Activated CD8-positive, alpha-beta memory T cell treated with anti-CD3 and anti-CD28 coated beads, Interleukin-2, amount 10 ng/mL, durations not matched to agents 7 days and 5 days (primary cell): Measurements from ENCODE around the gene RALGAPB. TPM values are rescaled to one million over a fixed set of nuclear protein-coding genes. Genes with fewer than 3 reads are reported as not detected.
A peak's percentile ranks its signal among the peaks of the same experiment; 100 is the strongest.
"Not testable (repeated sequence)": the region's sequence is repeated elsewhere in the genome, so short reads cannot be mapped to it uniquely, and the experiment has no call there.

Experiments used
- ATAC-seq: fragments of 150-1000 bp; cut with Tn5 transposase; one replicate; pipeline ENCODE4 v1.10.0; 2021; ENCODE audit warnings: moderate library complexity
- CTCF ChIA-PET: fragments of 350-600 bp; sonication (Branson Sonifier 250); formaldehyde crosslinking; loops from one replicate; lab custom pipeline; 2021; ENCODE audit warnings: antibody characterized with exemption; lab: Charles Lee
- DNase-seq: peaks from one replicate; pipeline ENCODE4 v3.0.0-alpha.2; 2020
- H3K27ac Mint-ChIP-seq: one replicate; pipeline ENCODE4 v1.8.0; 2021; ENCODE audit warnings: mild to moderate bottlenecking, mixed read lengths
- H3K27me3 Mint-ChIP-seq: one replicate; pipeline ENCODE4 v1.8.0; 2021; ENCODE audit warnings: mixed read lengths
- H3K36me3 Mint-ChIP-seq: one replicate; pipeline ENCODE4 v1.8.0; 2021; ENCODE audit warnings: mild to moderate bottlenecking, mixed read lengths
- H3K4me1 Mint-ChIP-seq: one replicate; pipeline ENCODE4 v1.8.0; 2021; ENCODE audit warnings: mixed read lengths
- H3K4me3 Mint-ChIP-seq: one replicate; pipeline ENCODE4 v1.8.0; 2021; ENCODE audit warnings: mild to moderate bottlenecking, moderate library complexity, mixed read lengths
- H3K9me3 Mint-ChIP-seq: one replicate; pipeline ENCODE4 v1.8.0; 2022; ENCODE audit warnings: low read depth, mixed read lengths
- total RNA-seq, 2 experiments: library from RNA; stranded (reverse); gene quantifications; one replicate each; pipeline ENCODE4 v1.2.3, GENCODE V29; 2021

Gene RALGAPB
- total RNA-seq, 2 experiments from 2014 or later: 31.9 to 32.2 TPM

DNA sequence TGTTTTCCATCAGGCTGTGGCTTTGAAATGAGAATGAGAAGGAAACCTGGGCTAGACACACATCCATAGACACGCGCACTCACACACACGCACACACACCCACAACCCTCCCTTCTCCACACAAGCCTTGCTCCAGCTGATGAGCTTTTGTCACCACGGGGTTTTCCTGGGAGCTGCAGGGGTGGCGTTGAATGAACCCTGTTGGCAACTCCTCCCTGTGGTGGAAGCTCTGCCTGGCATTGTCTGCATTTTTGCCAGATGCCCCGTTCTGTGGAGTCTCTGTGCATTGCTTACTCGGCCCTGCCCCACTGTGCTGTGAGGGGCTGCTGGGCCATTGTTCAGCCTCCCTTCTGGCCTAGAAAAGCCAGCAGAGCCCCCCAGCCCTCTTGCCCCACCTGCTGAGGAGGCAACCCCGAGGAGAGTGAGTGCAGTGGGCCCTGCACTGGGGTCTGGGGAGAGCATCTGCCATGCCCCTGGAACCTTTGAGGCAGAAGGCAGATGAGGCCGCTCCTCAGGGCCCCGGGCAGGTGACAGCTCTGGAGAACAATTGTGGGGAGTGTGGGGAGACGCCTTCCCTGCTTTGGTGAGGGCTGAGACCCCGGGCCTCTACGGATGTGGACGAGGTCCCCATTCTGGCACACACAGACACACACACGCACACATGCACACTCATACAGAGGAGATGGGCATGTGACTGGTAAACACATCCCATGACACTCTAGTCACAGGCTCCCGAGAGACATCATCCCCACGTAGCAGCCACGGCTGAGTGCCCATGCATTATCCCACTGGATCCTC lies 118.2 kb downstream of the RALGAPB start:
- ATAC-seq (no peak), DNase-seq (no peak)
- Mint-ChIP-seq H3K9me3 (no peaks in the 10 kb centered on the region), H3K4me3 (no peak overlapping the region), H3K27me3 (no peaks in the 10 kb centered on the region), H3K36me3 (no peaks in the 10 kb centered on the region), H3K27ac (no peak overlapping the region), H3K4me1 (no peaks in the 10 kb centered on the region)
- CTCF ChIA-PET: no interaction called here

DNA sequence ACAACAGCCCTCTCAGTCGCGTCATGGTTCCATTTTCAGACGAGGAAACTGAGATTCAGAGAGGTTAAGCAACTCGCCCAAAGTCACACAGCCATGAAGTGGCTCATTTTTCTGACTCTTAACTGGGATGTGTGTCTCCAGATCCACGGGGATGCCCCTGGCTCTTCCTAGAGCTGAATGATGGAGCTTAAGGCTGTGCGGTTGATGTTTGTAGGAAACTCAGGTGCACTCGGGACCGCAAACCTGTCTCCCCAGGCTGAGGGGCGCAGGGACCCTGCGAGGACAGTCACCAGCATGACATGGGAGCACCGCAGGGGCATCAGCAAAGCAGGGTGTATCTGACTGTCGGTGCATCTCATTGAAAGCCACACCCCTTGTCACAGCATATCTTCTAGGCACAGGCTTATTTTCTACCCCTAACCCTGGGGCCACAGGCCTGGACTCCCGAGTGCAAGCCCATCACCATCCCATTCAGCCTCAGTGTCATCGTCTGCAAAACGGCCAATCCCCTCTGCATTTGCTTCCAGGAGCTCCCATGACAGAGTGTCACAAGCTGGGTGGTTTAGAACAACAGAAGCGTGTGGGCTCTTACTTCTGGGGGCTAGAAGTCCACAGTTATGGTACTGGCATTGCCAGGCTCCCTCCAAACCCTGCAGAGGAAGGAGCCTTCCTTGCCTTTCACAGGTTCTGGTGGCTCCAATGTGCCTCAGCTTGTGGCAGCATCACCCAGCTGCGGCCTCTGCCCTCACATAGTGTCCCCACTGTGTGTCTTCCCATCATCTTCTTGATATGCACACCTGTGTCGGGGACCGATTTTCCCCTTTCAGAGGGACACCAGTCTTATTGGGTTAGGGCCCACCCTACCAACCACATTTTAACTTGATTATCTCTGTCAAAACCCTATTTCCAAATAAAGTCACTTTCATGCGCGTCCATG lies 119.1 kb downstream of the RALGAPB start:
- H3K36me3 Mint-ChIP-seq: no peaks in the 10 kb centered on the region
- DNase-seq: no peak
- ATAC-seq: no peak
- no peaks in the 10 kb centered on the region for H3K4me1 Mint-ChIP-seq
- H3K9me3 Mint-ChIP-seq: no peaks in the 10 kb centered on the region
- peaks cover under 1% of the 10 kb centered on the region for H3K27me3 Mint-ChIP-seq
- CTCF ChIA-PET: no interaction called here
- no peak overlapping the region for H3K27ac Mint-ChIP-seq
- no peak overlapping the region for H3K4me3 Mint-ChIP-seq

DNA sequence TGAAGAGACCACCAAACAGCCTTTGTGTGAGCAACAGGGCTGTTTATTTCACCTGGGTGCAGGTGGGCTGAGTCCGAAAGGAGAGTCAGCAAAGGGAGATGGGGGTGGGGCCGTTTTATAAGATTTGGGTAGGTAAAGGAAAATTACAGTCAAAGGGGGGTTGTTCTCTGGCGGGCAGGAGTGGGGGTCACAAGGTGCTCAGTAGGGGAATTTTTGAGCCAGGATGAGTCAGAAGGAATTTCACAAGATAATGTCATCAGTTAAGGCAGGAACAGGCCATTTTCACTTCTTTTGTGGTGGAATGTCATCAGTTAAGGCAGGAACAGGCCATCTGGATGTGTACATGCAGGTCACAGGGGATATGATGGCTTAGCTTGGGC lies 119.8 kb downstream of the RALGAPB start:
- H3K27ac Mint-ChIP-seq, CTCF ChIA-PET, H3K9me3 Mint-ChIP-seq, H3K36me3 Mint-ChIP-seq, H3K27me3 Mint-ChIP-seq, H3K4me3 Mint-ChIP-seq, DNase-seq, ATAC-seq, H3K4me1 Mint-ChIP-seq: not testable (repeated sequence)

DNA sequence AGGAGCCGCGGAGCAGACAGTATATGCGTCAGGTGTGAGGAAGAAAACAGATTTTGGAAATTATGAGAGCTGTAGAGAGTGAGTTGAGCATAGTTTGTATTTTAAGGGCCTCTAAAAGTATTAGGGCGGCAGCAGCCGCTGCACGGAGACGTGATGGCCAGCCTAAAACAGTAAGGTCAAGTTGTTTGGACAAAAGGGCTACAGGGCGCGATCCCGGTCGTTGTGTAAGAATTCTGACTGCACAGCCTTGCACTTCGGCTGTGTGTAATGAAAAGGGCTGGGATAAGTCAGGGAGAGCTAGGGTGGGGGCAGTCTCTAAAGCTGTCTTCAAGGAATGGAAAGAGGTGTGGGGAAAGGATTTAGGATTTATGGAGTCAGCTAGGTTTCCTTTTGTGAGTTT lies 121.6 kb downstream of the RALGAPB start:
- H3K4me1 Mint-ChIP-seq, H3K36me3 Mint-ChIP-seq, CTCF ChIA-PET, H3K4me3 Mint-ChIP-seq, H3K9me3 Mint-ChIP-seq, ATAC-seq, DNase-seq, H3K27ac Mint-ChIP-seq: not testable (repeated sequence)
- H3K27me3 Mint-ChIP-seq: peaks cover 14% of the 10 kb centered on the region

DNA sequence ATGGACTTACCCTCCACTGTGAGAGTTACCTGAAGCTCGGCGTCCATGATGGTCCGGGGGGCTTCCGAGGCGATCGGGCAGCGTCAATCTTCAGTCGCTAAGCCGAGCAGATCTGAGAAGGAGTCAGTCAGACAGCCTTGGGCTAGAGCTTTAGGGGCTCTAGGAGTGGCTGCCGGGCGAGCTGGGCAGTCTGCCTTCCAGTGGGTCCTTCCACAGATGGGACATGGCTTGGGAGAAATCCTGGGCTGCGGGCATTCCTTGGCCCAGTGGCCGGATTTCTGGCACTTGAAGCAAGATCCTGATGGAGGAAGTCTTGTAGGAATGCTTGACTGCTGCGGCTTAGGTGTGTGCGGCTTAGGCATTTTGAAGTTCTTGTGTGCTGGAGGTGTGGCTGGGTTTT lies 123.2 kb downstream of the RALGAPB start:
- H3K27ac Mint-ChIP-seq, H3K9me3 Mint-ChIP-seq, DNase-seq, H3K36me3 Mint-ChIP-seq, ATAC-seq, H3K4me1 Mint-ChIP-seq, H3K4me3 Mint-ChIP-seq, CTCF ChIA-PET: not testable (repeated sequence)
- H3K27me3 Mint-ChIP-seq: peaks cover 22% of the 10 kb centered on the region

DNA sequence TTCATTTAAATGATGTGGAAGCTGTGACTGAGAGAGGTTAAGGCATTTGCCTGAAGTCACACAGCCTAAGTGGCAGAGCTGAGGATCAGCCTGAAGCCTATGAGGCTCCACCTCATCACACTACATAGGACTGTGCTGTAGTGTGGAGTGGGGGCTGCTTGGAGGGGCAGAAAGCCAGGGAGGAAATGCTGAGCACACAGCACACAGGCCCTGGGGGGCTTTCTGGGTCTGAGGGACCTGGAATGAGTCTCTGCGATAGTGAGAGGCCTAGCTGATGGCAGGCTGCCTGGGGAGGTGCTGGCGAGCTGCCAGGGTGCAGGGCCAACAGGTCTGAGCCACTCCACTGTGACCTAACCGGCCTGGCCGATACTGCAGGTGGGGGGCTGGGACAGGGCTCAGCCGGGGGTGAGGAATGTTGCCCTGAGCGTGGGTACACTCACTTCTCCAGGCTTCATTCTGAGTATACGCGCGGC lies 126.8 kb downstream of the RALGAPB start:
- Mint-ChIP-seq H3K27ac (no peak overlapping the region), H3K4me1 (peaks cover 8% of the 10 kb centered on the region), H3K27me3 (peaks cover 54% of the 10 kb centered on the region), H3K36me3 (no peaks in the 10 kb centered on the region), H3K4me3 (no peak overlapping the region), H3K9me3 (no peaks in the 10 kb centered on the region)
- CTCF ChIA-PET: no interaction called here
- ATAC-seq: no peak
- no peak for DNase-seq

DNA sequence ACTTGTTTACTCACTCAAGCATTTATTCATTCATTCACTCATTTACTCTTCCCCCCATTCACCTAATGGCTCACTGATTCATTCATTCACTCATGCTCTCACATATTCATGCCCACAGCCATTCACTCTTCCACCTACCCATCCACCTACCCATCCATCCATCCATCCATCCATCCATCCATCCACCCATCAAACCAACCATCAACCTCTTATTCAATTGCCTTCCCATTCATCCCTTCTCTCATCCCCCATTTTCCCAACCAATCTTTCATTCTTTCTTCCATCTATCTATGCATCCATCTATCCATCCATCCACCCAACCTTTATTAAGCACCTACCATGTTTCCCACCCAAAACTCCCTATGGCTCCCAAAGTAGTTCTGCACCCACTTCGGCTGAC lies 127.4 kb downstream of the RALGAPB start:
- Mint-ChIP-seq H3K9me3 (no peaks in the 10 kb centered on the region), H3K27me3 (peaks cover 57% of the 10 kb centered on the region), H3K4me1 (peaks cover 8% of the 10 kb centered on the region), H3K4me3 (no peak overlapping the region), H3K36me3 (no peaks in the 10 kb centered on the region), H3K27ac (no peak overlapping the region)
- CTCF ChIA-PET: no interaction called here
- ATAC-seq: no peak
- no peak for DNase-seq

DNA sequence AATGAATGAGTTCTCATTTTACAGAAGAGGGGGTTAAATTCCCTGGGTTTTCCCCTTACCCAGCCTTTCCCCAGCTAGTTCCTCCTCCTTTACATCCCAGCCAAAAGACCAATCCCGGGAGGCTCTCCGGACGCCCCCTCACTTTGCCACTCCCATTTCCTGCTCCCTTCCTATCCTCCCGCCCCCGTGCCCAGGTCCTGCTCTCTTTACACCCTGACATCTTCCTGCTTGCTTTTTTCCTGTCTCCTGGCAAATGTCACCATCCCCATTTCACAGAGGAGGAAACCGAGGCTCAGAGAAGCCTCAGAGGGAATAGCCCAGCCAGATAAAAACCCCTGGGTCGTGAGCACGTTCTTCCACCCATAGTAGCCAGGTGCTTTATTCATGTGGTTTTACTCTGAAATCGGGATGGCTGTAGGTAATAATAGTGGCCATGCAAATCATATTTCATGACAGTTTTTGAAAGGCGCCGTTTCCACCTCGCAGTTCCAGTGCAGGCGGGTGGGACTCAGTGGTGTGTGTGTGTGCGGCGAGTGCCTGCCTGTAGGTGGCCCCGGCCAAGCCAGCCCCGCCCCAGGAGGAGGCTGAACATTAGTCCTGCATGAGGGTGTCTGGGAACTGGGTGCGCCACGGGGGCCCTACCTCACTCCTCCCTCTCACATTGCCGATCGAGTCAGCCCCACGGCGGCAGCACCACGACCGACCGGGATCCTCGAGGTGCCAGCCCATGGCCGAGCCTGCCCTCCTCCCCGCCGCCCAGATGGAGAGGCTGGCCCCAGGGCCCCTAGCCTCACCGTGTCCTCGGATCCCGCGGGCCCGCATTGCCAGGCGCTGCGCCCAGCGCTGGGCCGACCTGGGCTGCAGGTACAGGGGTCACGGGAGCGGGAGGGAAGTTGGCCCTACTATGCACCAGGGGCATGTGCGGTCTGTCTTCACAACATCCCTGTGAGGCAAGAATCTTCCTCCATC lies 128.9 kb downstream of the RALGAPB start, which contains the start of gene ARHGAP40:
TSS of gene ARHGAP40 (plus strand) at position 594 of the 969 bp plus-strand sequence.
- Mint-ChIP-seq H3K4me3 (no peak within 1 kb of the TSS), H3K27me3 (peaks cover 70% of the 10 kb centered on the region), H3K9me3 (no peaks in the 10 kb centered on the region), H3K4me1 (peaks cover 8% of the 10 kb centered on the region), H3K36me3 (no peaks in the 10 kb centered on the region), H3K27ac (no peak within 1 kb of the TSS)
- ATAC-seq (peak; percentile 76), DNase-seq (peak; percentile 43)
- CTCF ChIA-PET: no interaction called here

DNA sequence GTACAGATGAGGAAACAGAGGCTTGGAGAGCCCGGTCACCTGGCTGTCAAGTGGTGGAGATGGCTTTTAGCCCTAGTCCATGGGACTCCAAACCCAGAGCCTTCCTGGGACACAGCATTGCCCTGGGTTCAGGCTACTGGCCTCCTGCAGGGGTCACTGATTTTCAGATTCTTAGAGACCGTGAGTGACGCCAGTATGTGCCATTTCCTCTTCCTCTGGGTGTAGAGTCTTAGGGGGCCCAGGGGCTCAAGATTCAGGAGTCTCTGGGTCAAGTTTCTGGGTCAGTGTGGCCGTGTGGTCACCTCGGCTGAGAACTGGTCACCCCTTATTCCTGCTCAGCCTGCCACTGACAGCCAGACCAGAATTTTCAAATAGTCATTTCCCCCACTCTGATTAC lies 129.5 kb downstream of the RALGAPB start:
- no peaks in the 10 kb centered on the region for H3K36me3 Mint-ChIP-seq
- no peaks in the 10 kb centered on the region for H3K9me3 Mint-ChIP-seq
- DNase-seq: no peak
- ATAC-seq: no peak
- peaks cover 73% of the 10 kb centered on the region for H3K27me3 Mint-ChIP-seq
- CTCF ChIA-PET: no interaction called here
- no peak overlapping the region for H3K4me3 Mint-ChIP-seq
- H3K27ac Mint-ChIP-seq: no peak overlapping the region
- peaks cover 8% of the 10 kb centered on the region for H3K4me1 Mint-ChIP-seq

DNA sequence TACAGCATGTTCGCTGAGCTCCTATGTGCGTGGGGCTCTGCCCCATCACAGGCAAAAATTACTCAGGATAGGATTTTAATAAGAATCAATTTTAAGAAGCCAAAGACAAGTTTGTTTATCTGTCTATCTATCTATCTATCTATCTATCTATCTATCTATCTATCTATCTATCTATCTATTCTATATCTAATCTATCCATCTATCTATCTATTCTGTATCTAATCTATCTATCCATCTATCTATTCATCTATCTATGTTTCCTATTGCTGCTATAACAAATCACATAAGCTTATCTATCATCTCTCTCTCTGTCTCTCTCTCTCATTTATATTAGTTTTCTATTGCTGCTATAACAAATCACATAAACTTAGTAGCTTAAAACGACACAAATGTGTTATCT lies 130.6 kb downstream of the RALGAPB start:
- Mint-ChIP-seq H3K27me3 (peaks cover 74% of the 10 kb centered on the region), H3K4me1 (peaks cover 8% of the 10 kb centered on the region)
- CTCF ChIA-PET: interaction anchor here (1.2 kb wide), 1 partner anchor 89 kb away, joined by 3 read pairs; no protein-coding TSS in a partner anchor

DNA sequence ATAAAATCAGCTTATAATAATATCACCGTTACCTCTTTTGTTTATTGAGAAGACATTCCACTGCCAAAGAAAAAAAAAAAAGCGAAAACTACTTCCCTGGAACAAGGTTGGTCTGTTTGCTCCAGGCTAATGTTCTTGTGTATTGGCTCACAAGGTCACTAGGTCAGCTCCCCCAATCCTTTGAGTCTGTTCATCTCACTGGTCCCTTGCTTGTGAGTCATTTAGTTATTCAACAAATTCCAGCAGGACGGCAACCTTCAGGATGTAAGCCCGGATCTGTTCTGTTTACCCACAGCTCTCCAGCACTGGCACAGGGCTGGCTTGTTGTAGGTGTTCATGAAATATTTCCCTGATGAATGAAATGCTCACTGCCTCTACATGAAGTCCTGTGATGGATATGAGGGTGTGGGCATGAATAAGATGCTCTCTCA lies 132.2 kb downstream of the RALGAPB start:
- Mint-ChIP-seq H3K27me3 (peaks cover 73% of the 10 kb centered on the region), H3K36me3 (no peaks in the 10 kb centered on the region), H3K4me3 (no peak overlapping the region), H3K27ac (no peak overlapping the region), H3K9me3 (no peaks in the 10 kb centered on the region), H3K4me1 (peaks cover 8% of the 10 kb centered on the region)
- DNase-seq: no peak
- CTCF ChIA-PET: no interaction called here
- no peak for ATAC-seq

More for the DNA sequence above, 130.6 kb downstream of the RALGAPB start:
- no peaks in the 10 kb centered on the region for H3K9me3 Mint-ChIP-seq
- no peaks in the 10 kb centered on the region for H3K36me3 Mint-ChIP-seq
- H3K4me3 Mint-ChIP-seq: no peak overlapping the region
- ATAC-seq (no peak), DNase-seq (no peak)
- no peak overlapping the region for H3K27ac Mint-ChIP-seq

DNA sequence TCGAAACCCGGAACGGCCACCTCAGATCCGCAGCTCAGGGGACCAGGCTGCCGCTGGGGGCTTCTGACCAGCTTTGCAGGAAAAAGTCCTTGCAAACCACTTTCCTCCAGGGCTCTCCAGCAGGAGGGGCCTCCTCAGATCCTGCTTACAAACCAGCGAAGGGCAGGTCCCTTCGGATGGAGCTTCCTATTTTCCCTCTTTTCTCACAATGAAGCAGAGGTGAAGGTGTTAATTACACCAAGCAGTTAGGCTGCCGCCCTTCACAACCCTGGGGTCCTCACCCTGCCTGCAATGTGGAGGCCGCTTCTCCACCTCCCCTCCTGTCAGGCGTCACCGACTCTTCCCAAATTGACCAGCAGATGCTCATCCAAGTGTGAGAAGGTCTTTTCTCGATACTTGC lies 134.7 kb downstream of the RALGAPB start:
- ATAC-seq (no peak), DNase-seq (no peak)
- no peak overlapping the region for H3K4me3 Mint-ChIP-seq
- no peak overlapping the region for H3K27ac Mint-ChIP-seq
- no peaks in the 10 kb centered on the region for H3K4me1 Mint-ChIP-seq
- H3K27me3 Mint-ChIP-seq: peaks cover 56% of the 10 kb centered on the region
- H3K36me3 Mint-ChIP-seq: no peaks in the 10 kb centered on the region
- H3K9me3 Mint-ChIP-seq: no peaks in the 10 kb centered on the region
- CTCF ChIA-PET: no interaction called here

DNA sequence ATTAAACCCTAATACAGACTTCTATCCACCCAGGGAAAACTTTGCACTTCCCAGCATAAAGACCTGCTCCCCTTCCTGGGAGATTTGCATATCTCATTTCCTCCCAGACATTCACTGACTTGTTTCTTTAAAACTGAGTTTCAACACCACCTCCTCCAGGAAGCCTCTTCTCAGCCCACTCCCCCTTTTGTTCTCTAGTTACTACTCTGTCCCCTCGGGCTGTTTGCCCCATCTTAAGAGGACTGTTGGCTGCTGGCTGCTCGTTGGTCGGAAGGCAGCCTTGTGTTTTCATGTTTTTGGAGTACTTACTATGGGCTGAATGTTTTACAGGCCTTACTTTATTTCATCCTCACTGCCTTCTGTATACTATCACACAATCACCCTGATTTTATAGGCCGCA lies 135.5 kb downstream of the RALGAPB start:
- Mint-ChIP-seq H3K27ac (no peak overlapping the region), H3K4me3 (no peak overlapping the region), H3K4me1 (no peaks in the 10 kb centered on the region), H3K27me3 (peaks cover 56% of the 10 kb centered on the region), H3K36me3 (no peaks in the 10 kb centered on the region), H3K9me3 (no peaks in the 10 kb centered on the region)
- ATAC-seq: no peak
- CTCF ChIA-PET: no interaction called here
- no peak for DNase-seq
